Sigmoid colon (tissue), 4 donors: ENCODE measurements around the gene SPINK8.
"Not testable (repeated sequence)": the region's sequence is repeated elsewhere in the genome, so short reads cannot be mapped to it uniquely, and the experiment has no call there.

Experiments used
- CTCF ChIP-seq, 4 experiments: fragments of 450-650 bp in 3 of 4; fragments of 200-600 bp in 1 of 4; IDR thresholded peaks; one replicate each; pipeline ENCODE4 v1.5.1; 2016 to 2019; ENCODE audit warnings: antibody characterized with exemption in 4 of 4, mild to moderate bottlenecking in 3 of 4, moderate library complexity in 2 of 4
- EP300 ChIP-seq, 4 donors: sonication (generic); formaldehyde crosslinking; IDR thresholded peaks; one replicate each; pipeline ENCODE4 v1.6.1; 2017; ENCODE audit warnings: antibody characterized with exemption in 4 of 4
- POLR2A ChIP-seq, 2 donors: fragments of 450-650 bp; IDR thresholded peaks; one replicate each; pipeline ENCODE4 v1.6.1; 2016; ENCODE audit warnings: antibody characterized with exemption in 2 of 2, mild to moderate bottlenecking in 2 of 2, moderate library complexity in 2 of 2

GRCh38 chr3:48331706-48332435, 1.6 kb downstream of the SPINK8 start:
- not testable (repeated sequence) for TF ChIP-seq CTCF, POLR2A, EP300 (IDR thresholded peaks at IDR 0.05)
